OCI-LY1 (cell line): Measurements from ENCODE around the gene CFAP99.
"Not testable (repeated sequence)": the region's sequence is repeated elsewhere in the genome, so short reads cannot be mapped to it uniquely, and the experiment has no call there.

ENCODE experiments used
- H2AFZ ChIP-seq: fragments of 200-600 bp; sonication (generic), shearing (Covaris generic); 2 replicates; pipeline ENCODE4 v1.6.0; 2014; ENCODE audit warnings: antibody characterized with exemption, mild to moderate bottlenecking, low read length
- H3F3A ChIP-seq: fragments of 200-600 bp; sonication (generic), shearing (Covaris generic); 2 replicates; pipeline ENCODE4 v1.6.0; 2014; ENCODE audit warnings: mild to moderate bottlenecking, antibody characterized with exemption, low read length, moderate library complexity; ENCODE audit not compliant: insufficient read depth
- H3K27ac ChIP-seq: fragments of 200-600 bp; sonication (generic); 2 replicates; pipeline ENCODE4 v1.5.1; 2014; ENCODE audit warnings: low read length, mixed run types, mild to moderate bottlenecking, low read depth; ENCODE audit not compliant: poor library complexity, severe bottlenecking
- H3K27me3 ChIP-seq: fragments of 200-600 bp; sonication (generic); 2 replicates; pipeline ENCODE4 v1.6.0; 2014; ENCODE audit warnings: antibody characterized with exemption, mild to moderate bottlenecking, low read length, moderate library complexity; ENCODE audit not compliant: insufficient read depth
- H3K36me3 ChIP-seq: fragments of 200-600 bp; sonication (generic); 2 replicates; pipeline ENCODE4 v1.6.1; 2014; ENCODE audit warnings: mild to moderate bottlenecking, antibody characterized with exemption, low read length, moderate library complexity, mixed read lengths; ENCODE audit not compliant: insufficient read depth
- H3K4me1 ChIP-seq: fragments of 200-600 bp; sonication (generic); 2 replicates; pipeline ENCODE4 v1.5.1; 2014; ENCODE audit warnings: mild to moderate bottlenecking, low read length, moderate library complexity; ENCODE audit not compliant: insufficient read depth, severe bottlenecking
- H3K4me2 ChIP-seq: fragments of 200-600 bp; sonication (generic), shearing (Covaris generic); 2 replicates; pipeline ENCODE4 v1.6.1; 2014; ENCODE audit warnings: low read length
- H3K4me3 ChIP-seq: fragments of 200-600 bp; sonication (generic); 2 replicates; pipeline ENCODE4 v1.5.1; 2014; ENCODE audit warnings: low read length, low read depth, mild to moderate bottlenecking, mixed read lengths; ENCODE audit not compliant: poor library complexity, severe bottlenecking
- H3K79me2 ChIP-seq: fragments of 200-600 bp; shearing (Covaris generic); 2 replicates; pipeline ENCODE4 v1.6.1; 2016; ENCODE audit warnings: mixed run types, low read length, mixed read lengths; ENCODE audit not compliant: insufficient read depth
- H3K9ac ChIP-seq: fragments of 200-600 bp; sonication (generic), shearing (Covaris generic); 2 replicates; pipeline ENCODE4 v1.6.1; 2014; ENCODE audit warnings: mild to moderate bottlenecking, low read length, mixed read lengths
- H3K9me2 ChIP-seq: fragments of 200-600 bp; sonication (generic), shearing (Covaris generic); 2 replicates; pipeline ENCODE4 v1.6.1; 2014; ENCODE audit warnings: low read depth, mild to moderate bottlenecking, low read length, mixed read lengths
- H3K9me3 ChIP-seq: fragments of 200-600 bp; shearing (Covaris generic); 2 replicates; pipeline ENCODE4 v1.6.1; 2014; ENCODE audit warnings: low read length, mixed read lengths
- H4K20me1 ChIP-seq: fragments of 200-600 bp; sonication (generic), shearing (Covaris generic); 2 replicates; pipeline ENCODE4 v1.6.0; 2016; ENCODE audit warnings: mild to moderate bottlenecking, low read length; ENCODE audit not compliant: insufficient read depth
- CTCF ChIP-seq: fragments of 200-600 bp; sonication (generic), shearing (Covaris generic); IDR thresholded peaks from 2 replicates; pipeline ENCODE4 v1.5.1; 2017; ENCODE audit warnings: mild to moderate bottlenecking, antibody characterized with exemption, low read length, moderate library complexity, mixed read lengths
- EZH2 ChIP-seq: fragments of 200-600 bp; sonication (generic), shearing (Covaris generic); IDR thresholded peaks from 2 replicates; pipeline ENCODE4 v1.8.0; 2017; ENCODE audit warnings: borderline replicate concordance, mixed run types, mild to moderate bottlenecking, antibody characterized with exemption, low read length, moderate library complexity, mixed read lengths

Gene CFAP99

GRCh38 chr4:2377241-2377640 is 41.5 kb upstream of the CFAP99 start:
- no peaks in the 10 kb centered on the region for H3K79me2 ChIP-seq
- no peak overlapping the region for H3K9ac ChIP-seq
- H2AFZ ChIP-seq: no peak overlapping the region
- TF ChIP-seq EZH2 (no peak), CTCF (no peak)
- H3K9me2 ChIP-seq: no peaks in the 10 kb centered on the region
- H3K27me3 ChIP-seq: no peaks in the 10 kb centered on the region
- no peaks in the 10 kb centered on the region for H4K20me1 ChIP-seq
- H3F3A ChIP-seq: no peaks in the 10 kb centered on the region
- no peak overlapping the region for H3K4me3 ChIP-seq
- H3K4me2 ChIP-seq: no peak overlapping the region
- H3K9me3 ChIP-seq: no peaks in the 10 kb centered on the region
- H3K27ac ChIP-seq: no peak overlapping the region
- H3K4me1 ChIP-seq: no peaks in the 10 kb centered on the region
- H3K36me3 ChIP-seq: no peaks in the 10 kb centered on the region

GRCh38 chr4:2378401-2378800 is 40.4 kb upstream of the CFAP99 start:
- Histone ChIP-seq H3K4me1 (no peaks in the 10 kb centered on the region), H3K36me3 (no peaks in the 10 kb centered on the region), H3K27ac (no peak overlapping the region), H3K9me2 (no peaks in the 10 kb centered on the region), H3F3A (no peaks in the 10 kb centered on the region), H3K79me2 (no peaks in the 10 kb centered on the region), H3K9me3 (no peaks in the 10 kb centered on the region), H3K4me2 (no peak overlapping the region), H3K4me3 (no peak overlapping the region), H3K27me3 (no peaks in the 10 kb centered on the region), H2AFZ (no peak overlapping the region), H3K9ac (no peak overlapping the region), H4K20me1 (no peaks in the 10 kb centered on the region)
- TF ChIP-seq EZH2 (no peak), CTCF (no peak)

- Histone ChIP-seq H3K4me1 (no peaks in the 10 kb centered on the region), H3K4me3 (no peak overlapping the region), H2AFZ (no peak overlapping the region), H3F3A (no peaks in the 10 kb centered on the region), H4K20me1 (no peaks in the 10 kb centered on the region), H3K4me2 (no peak overlapping the region), H3K9me3 (no peaks in the 10 kb centered on the region), H3K9ac (no peak overlapping the region), H3K9me2 (no peaks in the 10 kb centered on the region), H3K79me2 (no peaks in the 10 kb centered on the region), H3K27ac (no peak overlapping the region), H3K27me3 (no peaks in the 10 kb centered on the region), H3K36me3 (no peaks in the 10 kb centered on the region)
- no peak for TF ChIP-seq EZH2
- no peak for TF ChIP-seq CTCF
Measured at GRCh38 chr4:2378898-2379297, 39.9 kb upstream of the CFAP99 start.

GRCh38 chr4:2380589-2380988 is 38.2 kb upstream of the CFAP99 start:
- not testable (repeated sequence) for H2AFZ ChIP-seq, H3K27ac ChIP-seq, H3K4me3 ChIP-seq, H3F3A ChIP-seq, H4K20me1 ChIP-seq, H3K4me2 ChIP-seq, H3K9me2 ChIP-seq, H3K36me3 ChIP-seq, H3K4me1 ChIP-seq, H3K9me3 ChIP-seq, H3K27me3 ChIP-seq, H3K79me2 ChIP-seq, H3K9ac ChIP-seq

- not testable (repeated sequence) for H3F3A ChIP-seq, H4K20me1 ChIP-seq, H3K4me3 ChIP-seq, H3K9ac ChIP-seq, H3K27me3 ChIP-seq, H3K4me2 ChIP-seq, H3K9me3 ChIP-seq, H2AFZ ChIP-seq, H3K9me2 ChIP-seq, H3K27ac ChIP-seq, H3K36me3 ChIP-seq, H3K79me2 ChIP-seq, H3K4me1 ChIP-seq
Measured at GRCh38 chr4:2382769-2383202, 36.0 kb upstream of the CFAP99 start.

- not testable (repeated sequence) for H3K79me2 ChIP-seq, H2AFZ ChIP-seq, H3F3A ChIP-seq, H3K27ac ChIP-seq, H3K9me3 ChIP-seq, H3K27me3 ChIP-seq, H3K9me2 ChIP-seq, H4K20me1 ChIP-seq, H3K4me3 ChIP-seq, H3K4me1 ChIP-seq, H3K36me3 ChIP-seq, H3K4me2 ChIP-seq, H3K9ac ChIP-seq
Measured at GRCh38 chr4:2383220-2383631, 35.5 kb upstream of the CFAP99 start.
